SU-DHL-6 (cell line): Measurements from ENCODE around the gene DCAF8L1.
"Not testable (repeated sequence)": the region's sequence is repeated elsewhere in the genome, so short reads cannot be mapped to it uniquely, and the experiment has no call there.

Experiments used
- CTCF ChIP-seq: fragments of 200-600 bp; sonication (generic); IDR thresholded peaks from one replicate; pipeline ENCODE4 v1.5.1; 2017; ENCODE audit warnings: antibody characterized with exemption, mild to moderate bottlenecking, low read length, moderate library complexity; ENCODE audit not compliant: insufficient read depth, poor library complexity, severe bottlenecking
- EZH2phosphoT487 ChIP-seq: fragments of 200-600 bp; sonication (generic), shearing (Covaris generic); conservative IDR thresholded peaks from 2 replicates; pipeline ENCODE4 v1.6.1; 2018; ENCODE audit warnings: mild to moderate bottlenecking, antibody characterized with exemption, low read length, moderate library complexity, mixed read lengths

- not testable (repeated sequence) for TF ChIP-seq CTCF, EZH2phosphoT487
These were observed 20.8 kb downstream of the DCAF8L1 start for GRCh38 chrX:27960410-27960809.
